Activated CD4-positive, alpha-beta T cell treated with anti-CD3 and anti-CD28 coated beads for 36 hours (primary cell): ENCODE data around the gene JMJD6. TPM values are rescaled to one million over a fixed set of nuclear protein-coding genes. Genes with fewer than 3 reads are reported as not detected.

Experiments used
- ATAC-seq: fragments of 200-7000 bp; cut with Tn5 transposase; one replicate; pipeline ENCODE4 v1.10.0; 2021; ENCODE audit warnings: mild to moderate bottlenecking, moderate library complexity
- CTCF ChIA-PET: fragments of 350-600 bp; sonication (Branson Sonifier 250); formaldehyde crosslinking; loops from one replicate; lab custom pipeline; 2021; ENCODE audit warnings: antibody characterized with exemption; lab: Charles Lee
- POLR2A ChIA-PET: fragments of 350-600 bp; sonication (Branson Sonifier 250); formaldehyde crosslinking; loops from one replicate; lab custom pipeline; 2021; ENCODE audit warnings: antibody characterized with exemption, inconsistent platforms; lab: Charles Lee
- DNase-seq: peaks from one replicate; pipeline ENCODE4 v3.0.0-alpha.2; 2020
- H3K27ac Mint-ChIP-seq: one replicate; pipeline ENCODE4 v1.8.0; 2021; ENCODE audit warnings: mixed read lengths
- H3K27me3 Mint-ChIP-seq: one replicate; pipeline ENCODE4 v1.8.0; 2021; ENCODE audit warnings: mixed read lengths
- H3K36me3 Mint-ChIP-seq: one replicate; pipeline ENCODE4 v1.8.0; 2021; ENCODE audit warnings: low read depth, mixed read lengths
- H3K4me1 Mint-ChIP-seq: one replicate; pipeline ENCODE4 v1.8.0; 2021; ENCODE audit warnings: mixed read lengths
- H3K4me3 Mint-ChIP-seq: one replicate; pipeline ENCODE4 v1.8.0; 2021; ENCODE audit warnings: mild to moderate bottlenecking, moderate library complexity, mixed read lengths
- H3K9me3 Mint-ChIP-seq: one replicate; pipeline ENCODE4 v1.8.0; 2021; ENCODE audit warnings: low read depth, mixed read lengths
- intact Hi-C, 2 experiments: fragments of 100-400 bp; cut with DNase I in 1 of 2; cut with micrococcal nuclease in 1 of 2; formaldehyde crosslinking; loops; one replicate each; pipeline versions ENCODE4 v1.14.2 to v1.15.1; 2022 to 2024; cut with DNase I, micrococcal nuclease
- microRNA-seq: library from miRNA; unstranded; fragments of <30 nt; microRNA quantifications from one replicate; pipeline ENCODE4 v1.2.0, GENCODE V29; 2021; ENCODE audit warnings: borderline replicate concordance
- total RNA-seq, 2 experiments: library from RNA; stranded (reverse); gene quantifications; one replicate each; pipeline ENCODE4 v1.2.3, GENCODE V29; 2021

The JMJD6 gene
- total RNA-seq, 2 experiments from 2014 or later = 51.3 to 65.5 TPM

DNA sequence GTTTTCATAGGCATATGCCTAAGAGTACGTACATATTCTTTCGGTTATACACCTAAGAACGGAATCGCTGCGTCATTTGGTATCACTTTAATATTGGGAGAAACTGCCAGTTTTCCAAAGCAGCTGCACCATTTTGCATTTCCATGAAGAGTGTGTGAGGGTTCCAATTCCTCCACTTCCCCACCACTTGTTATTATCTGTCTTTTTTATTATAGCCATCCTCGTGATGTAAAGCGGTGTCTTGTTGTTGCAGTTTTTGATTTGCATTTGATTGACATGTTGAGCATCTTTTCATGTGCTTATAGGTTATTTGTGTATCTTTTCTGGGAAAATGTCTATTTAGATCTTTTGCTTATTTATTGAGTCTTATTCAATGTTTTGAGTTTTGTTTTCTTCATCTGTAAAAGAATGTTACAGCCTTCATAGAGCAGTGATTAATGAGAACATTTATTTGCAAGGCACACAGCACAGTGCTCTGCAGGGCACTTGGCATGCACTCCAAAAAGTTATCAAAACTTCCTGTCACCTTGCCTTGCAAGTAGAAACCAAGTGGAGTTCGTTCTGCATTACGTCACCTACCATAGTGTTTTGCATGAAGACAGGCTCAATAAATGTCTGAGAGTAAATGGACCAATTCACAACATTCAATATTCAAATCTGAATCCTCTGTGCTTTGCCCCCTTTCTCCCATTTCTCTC lies 56.2 kb downstream of the JMJD6 start:
- ATAC-seq = no peak
- Mint-ChIP-seq H3K9me3 (no peaks in the 10 kb centered on the region), H3K4me3 (no peak overlapping the region), H3K27me3 (no peaks in the 10 kb centered on the region), H3K36me3 (no peaks in the 10 kb centered on the region), H3K27ac (peak overlapping the region; percentile 95), H3K4me1 (peaks cover 25% of the 10 kb centered on the region)
- intact Hi-C loops = loop anchor here (2.0 to 5.0 kb wide), 4 partner anchors 41 to 317 kb away; partner anchors contain the start of genes MXRA7 (in 1 of the 2) and PRPSAP1 (in 1 of the 2)
- ChIA-PET CTCF (interaction anchor here (0.6 to 1.1 kb wide), 3 partner anchors 112 to 273 kb away, joined by 3 read pairs; no protein-coding TSS in a partner anchor), POLR2A (interaction anchor here (0.7 to 2.1 kb wide), 2 partner anchors 67 to 113 kb away, joined by 3 to 7 read pairs; partner anchors contain the start of gene SRSF2)
- no peak for DNase-seq

Small RNA genes within 50 kb of the gene (microRNA-seq; reads per million reads assigned to microRNA genes)
- gene MIR636 = 3.2 reads per million

Other genes starting within 250 kb of the JMJD6 start
- gene RHBDF2, start 225.2 kb downstream of the JMJD6 start, total RNA-seq = 10 to 100 TPM; 23.9 to 28.4 TPM
- gene CYGB, start 188.9 kb downstream of the JMJD6 start, total RNA-seq = not detected
- gene PRCD, start 186.6 kb downstream of the JMJD6 start, total RNA-seq = not detected
- gene ST6GALNAC2, start 140.7 kb downstream of the JMJD6 start, total RNA-seq = under 1 TPM in 1 of 2 experiments, not detected in 1; 0.32 TPM
- under 1 TPM; 0.88 to 0.89 TPM for gene ST6GALNAC1, start 82.8 kb downstream of the JMJD6 start, total RNA-seq
- 10 to 100 TPM; 18.4 to 20.2 TPM for gene MXRA7, start 15.6 kb downstream of the JMJD6 start, total RNA-seq
- 10 to 100 TPM; 18.9 to 25.3 TPM for gene METTL23, start 233 bp upstream of the JMJD6 start, total RNA-seq
- gene SRSF2, start 10.7 kb upstream of the JMJD6 start, total RNA-seq = 100 to 1,000 TPM; 335 to 340 TPM
- gene MFSD11, start 11.5 kb upstream of the JMJD6 start, total RNA-seq = 10 to 100 TPM; 10.3 to 15.1 TPM
- gene MGAT5B, start 141.8 kb upstream of the JMJD6 start, total RNA-seq = not detected